Activated CD8-positive, alpha-beta memory T cell treated with anti-CD3 and anti-CD28 coated beads, Interleukin-2, amount 50 U/mL, for 4 hours (primary cell): ENCODE measurements around the gene RASA1.
"Not testable (repeated sequence)": the region's sequence is repeated elsewhere in the genome, so short reads cannot be mapped to it uniquely, and the experiment has no call there.

Source experiments
- DNase-seq: peaks from one replicate; pipeline ENCODE4 v3.0.0-alpha.2; 2020

Gene RASA1

GRCh38 chr5:87267574-87268125, at the start of gene RASA1:
Gene RASA1 (plus strand): TSS chr5:87267883. CDS start chr5:87268452, 569 bp downstream.
- peak; percentile 79 for DNase-seq

- no peak for DNase-seq
These were observed 37.9 kb upstream of the RASA1 start for GRCh38 chr5:87229780-87230179.

GRCh38 chr5:87231037-87231808, 36.5 kb upstream of the RASA1 start:
- no peak for DNase-seq

- DNase-seq: no peak
These were observed 34.5 kb upstream of the RASA1 start for GRCh38 chr5:87233143-87233542.

- DNase-seq: no peak
These were observed 26.1 kb upstream of the RASA1 start for GRCh38 chr5:87241555-87241954.

- DNase-seq: no peak
These were observed 25.4 kb upstream of the RASA1 start for GRCh38 chr5:87242242-87242641.

- DNase-seq: no peak
These were observed 24.4 kb upstream of the RASA1 start for GRCh38 chr5:87243161-87243844.

GRCh38 chr5:87245451-87245850, 22.2 kb upstream of the RASA1 start:
- no peak for DNase-seq

- no peak for DNase-seq
These were observed 21.6 kb upstream of the RASA1 start for GRCh38 chr5:87246061-87246460.

- no peak for DNase-seq
These were observed 15.4 kb upstream of the RASA1 start for GRCh38 chr5:87252283-87252605.

- DNase-seq: no peak
These were observed 13.6 kb upstream of the RASA1 start for GRCh38 chr5:87254035-87254434.

GRCh38 chr5:87258507-87258906, 9.2 kb upstream of the RASA1 start:
- DNase-seq: no peak

GRCh38 chr5:87260604-87261192, 7.0 kb upstream of the RASA1 start:
- DNase-seq: no peak

- DNase-seq: no peak
These were observed 4.2 kb upstream of the RASA1 start for GRCh38 chr5:87263498-87263897.

GRCh38 chr5:87266914-87267573, 639 bp upstream of the RASA1 start:
- no peak for DNase-seq

GRCh38 chr5:87268126-87268969, 665 bp downstream of the RASA1 start:
- peak; percentile 72 for DNase-seq

GRCh38 chr5:87268970-87269377, 1.3 kb downstream of the RASA1 start:
- no peak for DNase-seq

- DNase-seq: not testable (repeated sequence)
These were observed 3.2 kb downstream of the RASA1 start for GRCh38 chr5:87270888-87271287.

GRCh38 chr5:87276655-87277054, 9.0 kb downstream of the RASA1 start:
- DNase-seq: no peak

GRCh38 chr5:87277279-87277835, 9.7 kb downstream of the RASA1 start:
- no peak for DNase-seq

- no peak for DNase-seq
These were observed 11.0 kb downstream of the RASA1 start for GRCh38 chr5:87278590-87279100.

GRCh38 chr5:87282269-87282668, 14.6 kb downstream of the RASA1 start:
- DNase-seq: no peak
